ENCODE data around the gene SNAPC5. TPM values are rescaled to one million over a fixed set of nuclear protein-coding genes. Genes with fewer than 3 reads are reported as not detected.

Gene SNAPC5
- total RNA-seq, 4 donors from 2014 or later = 17.1 to 45.6 (median 24.6) TPM

DNA sequence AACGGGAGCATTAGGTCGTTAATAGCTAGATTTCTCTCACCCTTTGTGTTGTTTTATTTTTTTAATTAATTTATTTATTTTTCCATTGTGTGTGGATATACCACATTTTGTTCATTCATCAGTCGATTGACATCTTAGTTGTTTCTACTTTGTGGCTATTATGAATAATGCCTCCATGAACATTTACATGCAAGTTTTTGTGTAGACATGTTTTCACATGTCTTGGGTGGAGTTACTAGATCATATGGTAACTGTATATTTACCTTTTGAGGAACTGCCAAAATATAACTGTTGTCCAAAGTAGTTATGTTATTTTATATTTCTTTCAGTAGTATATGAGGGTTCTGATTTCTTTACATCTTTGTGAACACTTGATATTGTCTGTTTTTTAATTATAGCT, 26.4 kb upstream of the SNAPC5 start:
- Histone ChIP-seq H3K9me3 (no peaks in the 10 kb centered on the region), H3K27me3 (no peaks in the 10 kb centered on the region), H3K4me3 (no peak overlapping the region), H3K27ac (no peak overlapping the region), H3K4me1 (no peaks in the 10 kb centered on the region), H3K36me3 (no peaks in the 10 kb centered on the region)
- no peak for DNase-seq
- no peak for TF ChIP-seq POLR2A (IDR thresholded peaks at IDR 0.05)
- TF ChIP-seq, protein P1, sequence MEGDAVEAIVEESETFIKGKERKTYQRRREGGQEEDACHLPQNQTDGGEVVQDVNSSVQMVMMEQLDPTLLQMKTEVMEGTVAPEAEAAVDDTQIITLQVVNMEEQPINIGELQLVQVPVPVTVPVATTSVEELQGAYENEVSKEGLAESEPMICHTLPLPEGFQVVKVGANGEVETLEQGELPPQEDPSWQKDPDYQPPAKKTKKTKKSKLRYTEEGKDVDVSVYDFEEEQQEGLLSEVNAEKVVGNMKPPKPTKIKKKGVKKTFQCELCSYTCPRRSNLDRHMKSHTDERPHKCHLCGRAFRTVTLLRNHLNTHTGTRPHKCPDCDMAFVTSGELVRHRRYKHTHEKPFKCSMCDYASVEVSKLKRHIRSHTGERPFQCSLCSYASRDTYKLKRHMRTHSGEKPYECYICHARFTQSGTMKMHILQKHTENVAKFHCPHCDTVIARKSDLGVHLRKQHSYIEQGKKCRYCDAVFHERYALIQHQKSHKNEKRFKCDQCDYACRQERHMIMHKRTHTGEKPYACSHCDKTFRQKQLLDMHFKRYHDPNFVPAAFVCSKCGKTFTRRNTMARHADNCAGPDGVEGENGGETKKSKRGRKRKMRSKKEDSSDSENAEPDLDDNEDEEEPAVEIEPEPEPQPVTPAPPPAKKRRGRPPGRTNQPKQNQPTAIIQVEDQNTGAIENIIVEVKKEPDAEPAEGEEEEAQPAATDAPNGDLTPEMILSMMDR (IDR thresholded peaks at IDR 0.05) = no peak
- intact Hi-C loops (cut with DNase I; ENCODE audit: low total_unique reads) = no loop called here

GRCh38 chr15:66515901-66516322, 18.4 kb upstream of the SNAPC5 start:
- H3K27ac ChIP-seq = no peak overlapping the region
- H3K4me3 ChIP-seq = no peak overlapping the region
- intact Hi-C loops (cut with DNase I; ENCODE audit: low total_unique reads) = no loop called here
- H3K36me3 ChIP-seq = no peaks in the 10 kb centered on the region
- H3K27me3 ChIP-seq = no peaks in the 10 kb centered on the region
- H3K9me3 ChIP-seq = no peaks in the 10 kb centered on the region
- no peaks in the 10 kb centered on the region for H3K4me1 ChIP-seq
- DNase-seq = no peak
- TF ChIP-seq, protein P1 (IDR thresholded peaks at IDR 0.05) = no peak
- no peak for TF ChIP-seq POLR2A (IDR thresholded peaks at IDR 0.05)

DNA sequence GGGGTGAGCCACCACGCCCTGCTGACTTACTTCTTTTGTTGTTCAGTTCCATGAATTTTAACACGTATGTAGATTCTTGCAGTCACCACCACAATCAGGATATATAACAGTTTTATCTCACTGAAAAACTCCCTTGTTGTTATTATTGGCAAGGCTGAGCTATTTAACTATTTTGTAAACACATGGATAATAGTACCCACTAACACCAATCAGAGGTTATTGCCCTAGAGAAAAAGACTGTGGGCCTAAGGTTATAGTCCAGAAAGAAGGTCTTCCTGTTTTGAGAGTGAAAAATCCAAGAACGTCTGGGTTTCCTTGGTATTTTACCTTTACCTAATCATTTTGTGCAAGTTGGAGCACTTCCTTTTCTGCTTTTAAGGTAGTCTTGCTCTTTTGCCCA, 17.0 kb upstream of the SNAPC5 start:
- Histone ChIP-seq H3K4me3 (no peak overlapping the region), H3K27me3 (no peaks in the 10 kb centered on the region), H3K36me3 (no peaks in the 10 kb centered on the region), H3K9me3 (no peaks in the 10 kb centered on the region), H3K4me1 (no peaks in the 10 kb centered on the region), H3K27ac (no peak overlapping the region)
- intact Hi-C loops (cut with DNase I; ENCODE audit: low total_unique reads) = no loop called here
- DNase-seq = no peak
- no peak for TF ChIP-seq POLR2A (IDR thresholded peaks at IDR 0.05)
- TF ChIP-seq, protein P1 (IDR thresholded peaks at IDR 0.05) = no peak

GRCh38 chr15:66508293-66508883, 10.8 kb upstream of the SNAPC5 start:
- Histone ChIP-seq H3K27ac (no peak overlapping the region), H3K9me3 (no peaks in the 10 kb centered on the region), H3K27me3 (no peaks in the 10 kb centered on the region), H3K36me3 (no peaks in the 10 kb centered on the region), H3K4me3 (no peak overlapping the region), H3K4me1 (peaks cover 0 to 3% of the 10 kb centered on the region in 2 donors)
- intact Hi-C loops (cut with DNase I; ENCODE audit: low total_unique reads) = no loop called here
- no peak for DNase-seq
- TF ChIP-seq POLR2A (IDR thresholded peaks at IDR 0.05) = no peak
- TF ChIP-seq, protein P1 (IDR thresholded peaks at IDR 0.05) = no peak

- Histone ChIP-seq H3K27me3 (no peaks in the 10 kb centered on the region), H3K9me3 (no peaks in the 10 kb centered on the region), H3K4me1 (peaks cover 4 to 7% of the 10 kb centered on the region in 2 donors), H3K36me3 (no peaks in the 10 kb centered on the region), H3K27ac (peak overlapping the region in 1 of 2 donors; percentile 87), H3K4me3 (peak overlapping the region in 1 of 2 donors; percentile 79)
- TF ChIP-seq, protein P1 (IDR thresholded peaks at IDR 0.05) = no peak
- no peak for TF ChIP-seq POLR2A (IDR thresholded peaks at IDR 0.05)
- no peak for DNase-seq
- intact Hi-C loops (cut with DNase I; ENCODE audit: low total_unique reads) = no loop called here
Observed at GRCh38 chr15:66505818-66506217, 8.3 kb upstream of the SNAPC5 start.
